C4-2B (cell line): Measurements from ENCODE around the gene APCS.

Experiments used
- ZFX ChIP-seq: fragments of 450-650 bp; IDR thresholded peaks from 2 replicates; pipeline ENCODE4 v1.6.1; 2017
- TF ChIP-seq, protein P1 (sequence below): fragments of 450-650 bp; conservative IDR thresholded peaks from 2 replicates; pipeline ENCODE4 v1.5.1; 2017; ENCODE audit warnings: mild to moderate bottlenecking

DNA sequence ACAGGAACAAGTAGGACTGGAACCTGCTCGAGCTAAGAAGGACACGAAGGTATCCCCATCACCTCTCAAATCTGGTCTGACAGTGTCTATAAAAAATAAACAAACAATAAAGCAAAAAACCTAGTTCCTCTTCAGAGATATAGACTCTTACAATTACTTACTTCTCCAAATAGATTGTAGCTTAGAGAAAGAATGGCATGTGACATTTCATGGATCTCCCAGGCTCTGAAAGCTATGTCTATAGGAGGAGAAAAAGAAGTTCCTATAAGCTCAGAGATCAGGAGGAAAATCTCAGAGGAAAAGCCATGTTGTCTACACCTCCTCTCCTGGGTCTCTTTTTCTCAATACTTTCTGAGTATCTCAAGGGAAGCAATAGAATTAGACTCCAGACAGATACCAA, 39.5 kb upstream of the APCS start:
- TF ChIP-seq, protein P1, sequence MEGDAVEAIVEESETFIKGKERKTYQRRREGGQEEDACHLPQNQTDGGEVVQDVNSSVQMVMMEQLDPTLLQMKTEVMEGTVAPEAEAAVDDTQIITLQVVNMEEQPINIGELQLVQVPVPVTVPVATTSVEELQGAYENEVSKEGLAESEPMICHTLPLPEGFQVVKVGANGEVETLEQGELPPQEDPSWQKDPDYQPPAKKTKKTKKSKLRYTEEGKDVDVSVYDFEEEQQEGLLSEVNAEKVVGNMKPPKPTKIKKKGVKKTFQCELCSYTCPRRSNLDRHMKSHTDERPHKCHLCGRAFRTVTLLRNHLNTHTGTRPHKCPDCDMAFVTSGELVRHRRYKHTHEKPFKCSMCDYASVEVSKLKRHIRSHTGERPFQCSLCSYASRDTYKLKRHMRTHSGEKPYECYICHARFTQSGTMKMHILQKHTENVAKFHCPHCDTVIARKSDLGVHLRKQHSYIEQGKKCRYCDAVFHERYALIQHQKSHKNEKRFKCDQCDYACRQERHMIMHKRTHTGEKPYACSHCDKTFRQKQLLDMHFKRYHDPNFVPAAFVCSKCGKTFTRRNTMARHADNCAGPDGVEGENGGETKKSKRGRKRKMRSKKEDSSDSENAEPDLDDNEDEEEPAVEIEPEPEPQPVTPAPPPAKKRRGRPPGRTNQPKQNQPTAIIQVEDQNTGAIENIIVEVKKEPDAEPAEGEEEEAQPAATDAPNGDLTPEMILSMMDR, result no peak
- no peak for TF ChIP-seq ZFX
